K562 (cell line): ENCODE measurements around the gene FBRS. TPM values are rescaled to one million over a fixed set of nuclear protein-coding genes. Genes with fewer than 3 reads are reported as not detected.
A peak's percentile ranks its signal among the peaks of the same experiment; 100 is the strongest.

Experiments
- ATAC-seq: fragments of 200-7000 bp; cut with Tn5 transposase; 3 replicates; pipeline ENCODE4 v1.9.1; 2020; ENCODE audit warnings: moderate library complexity
- BruUV-seq: library from RNA; stranded (reverse); fragments of 400-500 nt; replicated peaks from 2 replicates; lab custom pipeline; 2021; lab: Mats Ljungman, UMichigan
- CTCF ChIA-PET: fragments of 300-600 bp; formaldehyde crosslinking; extraction: SDS; loops from one replicate; lab custom pipeline; 2021; ENCODE audit warnings: low intra/inter-chr PET ratio; lab: Yijun Ruan, JAX
- POLR2A ChIA-PET: fragments of 300-600, 350-650 bp; sonication (Branson Sonifier 250); formaldehyde crosslinking; extraction: SDS; loops from one replicate; lab custom pipeline; 2021; ENCODE audit warnings: antibody characterized with exemption, inconsistent platforms; lab: Yijun Ruan, JAX
- DNase-seq, 4 experiments: peaks; one replicate each; pipeline versions ENCODE4 v3.0.0 to v3.0.0-alpha.2; 2011 to 2018; ENCODE audit warnings: low spot score in 3 of 4, mixed read lengths in 3 of 4; ENCODE audit errors: extremely low read depth in 1 of 4
- FAIRE-seq: peaks from 2 replicates; lab custom pipeline; 2011; peaks lifted over from hg19 to GRCh38; lab: Jason Lieb, UNC
- H2AFZ ChIP-seq: 2 replicates; pipeline ENCODE4 v1.6.0; 2011; ENCODE audit warnings: low read depth, low read length, control low read depth, inconsistent platforms
- H3K27ac ChIP-seq: fragments of 200-600 bp; 3 replicates; pipeline ENCODE4 v1.8.0; 2011; ENCODE audit warnings: low read depth, mild to moderate bottlenecking, control low read depth, inconsistent platforms, low read length, moderate library complexity, mixed read lengths; ENCODE audit errors: extremely low read depth
- H3K27me3 ChIP-seq, 2 experiments: fragments of 300-600 bp in 1 of 2; 2 replicates in 1 of 2; 3 replicates in 1 of 2; pipeline versions ENCODE4 v1.6.0 to v1.8.0; 2011; ENCODE audit warnings: inconsistent platforms in 2 of 2, low read length in 2 of 2, mild to moderate bottlenecking in 1 of 2, mixed read lengths in 1 of 2, moderate library complexity in 1 of 2; ENCODE audit not compliant: control insufficient read depth in 2 of 2, insufficient read depth in 2 of 2
- H3K36me3 ChIP-seq: fragments of 300-600 bp; 3 replicates; pipeline ENCODE4 v1.8.0; 2011; ENCODE audit warnings: mild to moderate bottlenecking, low read length, inconsistent platforms; ENCODE audit not compliant: control insufficient read depth, insufficient read depth
- H3K4me1 ChIP-seq, 2 experiments: fragments of 200-600 bp in 1 of 2; replicated peaks in 1 of 2; 2 replicates in 1 of 2; 3 replicates in 1 of 2; pipeline versions ENCODE4 v1.5.1 to v1.8.0; 2011; ENCODE audit warnings: inconsistent platforms in 2 of 2, low read length in 2 of 2, mild to moderate bottlenecking in 1 of 2, mixed read lengths in 1 of 2, moderate library complexity in 1 of 2; ENCODE audit not compliant: control insufficient read depth in 2 of 2, insufficient read depth in 2 of 2
- H3K4me2 ChIP-seq: 2 replicates; pipeline ENCODE4 v1.6.1; 2011; ENCODE audit warnings: low read length, control low read depth, inconsistent platforms, mixed read lengths; ENCODE audit not compliant: insufficient read depth
- H3K4me3 ChIP-seq: fragments of 200-600 bp; sonication (generic), shearing (Covaris generic); 2 replicates; pipeline ENCODE4 v1.5.1; 2016; ENCODE audit warnings: control low read depth, inconsistent platforms
- H3K79me2 ChIP-seq: fragments of 200-600 bp; 3 replicates; pipeline ENCODE4 v1.8.0; 2011; ENCODE audit warnings: low read length, inconsistent platforms; ENCODE audit not compliant: control insufficient read depth, insufficient read depth
- H3K9ac ChIP-seq, 2 experiments: 2 replicates each; pipeline versions ENCODE4 v1.6.0 to v1.6.1; 2011; ENCODE audit warnings: low read depth in 2 of 2, low read length in 2 of 2, control low read depth in 1 of 2, inconsistent platforms in 1 of 2, mild to moderate bottlenecking in 1 of 2, mixed read lengths in 1 of 2; ENCODE audit not compliant: insufficient read depth in 1 of 2
- H3K9me1 ChIP-seq: one replicate; pipeline ENCODE4 v1.6.0; 2011; ENCODE audit warnings: inconsistent platforms, mild to moderate bottlenecking, low read length, moderate library complexity; ENCODE audit not compliant: control insufficient read depth, insufficient read depth
- H3K9me3 ChIP-seq: replicated peaks from 2 replicates; pipeline ENCODE4 v1.5.1; 2011; ENCODE audit warnings: low read depth, low read length, inconsistent platforms; ENCODE audit not compliant: control insufficient read depth, insufficient read depth
- H4K20me1 ChIP-seq: replicated peaks from 2 replicates; pipeline ENCODE4 v1.6.1; 2011; ENCODE audit warnings: low read length, inconsistent platforms, mixed read lengths; ENCODE audit not compliant: control insufficient read depth, insufficient read depth
- HDAC1 ChIP-seq, 2 experiments: fragments of 450-650 bp; IDR thresholded peaks; 2 replicates each; pipeline ENCODE4 v1.6.1; 2016 to 2017; ENCODE audit warnings: inconsistent platforms in 1 of 2, mild to moderate bottlenecking in 1 of 2, moderate library complexity in 1 of 2
- KAT7 ChIP-seq: sonication (generic); formaldehyde crosslinking; IDR thresholded peaks from 2 replicates; pipeline ENCODE4 v1.8.0; 2022; ENCODE audit warnings: missing genetic modification reagents, mild to moderate bottlenecking, borderline replicate concordance
- MYBL2 ChIP-seq, 2 experiments: fragments of 450-650 bp in 1 of 2; sonication (generic) in 1 of 2; formaldehyde crosslinking in 1 of 2; IDR thresholded peaks; 2 replicates each; pipeline versions ENCODE4 v1.6.1 to v1.8.1; 2017 to 2022; ENCODE audit warnings: borderline replicate concordance in 1 of 2, inconsistent platforms in 1 of 2, low read depth in 1 of 2, mild to moderate bottlenecking in 1 of 2, missing genetic modification reagents in 1 of 2, moderate library complexity in 1 of 2
- NCOA2 ChIP-seq, 2 experiments: fragments of 450-650 bp; IDR thresholded peaks; 2 replicates each; pipeline ENCODE4 v1.6.1; 2018; ENCODE audit warnings: mild to moderate bottlenecking in 2 of 2, moderate library complexity in 1 of 2; ENCODE audit not compliant: partially characterized antibody in 2 of 2
- PML ChIP-seq: IDR thresholded peaks from 2 replicates; pipeline ENCODE4 v1.6.1; 2012; ENCODE audit warnings: low read length, inconsistent platforms
- RCOR1 ChIP-seq, 2 experiments: IDR thresholded peaks; 2 replicates each; pipeline ENCODE4 v1.6.1; 2012; ENCODE audit warnings: low read depth in 2 of 2, low read length in 2 of 2, borderline replicate concordance in 1 of 2, improper control_type of control experiment in 1 of 2
- STAT6 ChIP-seq: sonication (generic); formaldehyde crosslinking; IDR thresholded peaks from 2 replicates; pipeline ENCODE4 v1.8.1; 2023; ENCODE audit warnings: mild to moderate bottlenecking, missing genetic modification reagents
- TCFL5 ChIP-seq: fragments of 250-450 bp; sonication (Bioruptor Pico); conservative IDR thresholded peaks from 2 replicates; pipeline ENCODE4 v1.6.1; 2021; ENCODE audit warnings: mild to moderate bottlenecking, moderate library complexity, matching md5 sums
- ZBTB49 ChIP-seq: sonication (generic); formaldehyde crosslinking; IDR thresholded peaks from 2 replicates; pipeline ENCODE4 v1.8.0; 2022; ENCODE audit warnings: missing genetic modification reagents, mild to moderate bottlenecking, borderline replicate concordance
- WGBS: fragments of 100-300 bp; shearing (Covaris generic); methylation state at CpG from one replicate; pipeline ENCODE4 v1.1.6; 2016; ENCODE audit warnings: low coverage, mixed read lengths; ENCODE audit not compliant: insufficient coverage; ENCODE audit errors: missing lambda C conversion rate; 5-methylcytosine and 5-hydroxymethylcytosine counted together
- in situ Hi-C: fragments of 300-500 bp; cut with MboI; formaldehyde crosslinking; loops from 4 replicates; pipeline ENCODE4 v1.15.0; 2018; ENCODE audit warnings: inconsistent platforms, mixed read lengths
- intact Hi-C: fragments of 100-400 bp; cut with micrococcal nuclease; formaldehyde crosslinking; loops from 2 replicates; pipeline ENCODE4 v1.14.2; 2022
- polyA plus RNA-seq, 8 experiments: library from polyadenylated mRNA; depleted of rRNA in 4 of 8; stranded (reverse) in 5 of 8; unstranded in 3 of 8; fragments of >200 nt; fragmentation: Nextera tagmentation in 2 of 8; fragmentation: Illumina TruSeq in 1 of 8; extraction: Ambion mirVana in 2 of 8; extraction: Trizol in 1 of 8; gene quantifications; 2 replicates each; pipeline versions ENCODE4 v1.2.1 to v1.2.3, GENCODE V29; 2011 to 2014; ENCODE audit warnings: inconsistent platforms in 1 of 8, missing spikeins in 1 of 8
- total RNA-seq, 7 experiments: library from RNA; depleted of rRNA in 6 of 7; stranded (reverse); fragments of >200 nt in 6 of 7; fragmentation: Illumina TruSeq in 2 of 7; extraction: Trizol in 2 of 7; gene quantifications; 2 replicates each; pipeline versions ENCODE4 v1.2.1 to v1.2.3, GENCODE V29; 2011 to 2021; ENCODE audit warnings: low replicate concordance in 1 of 7
- TF ChIP-seq, protein P1 (sequence below): sonication (generic); formaldehyde crosslinking; IDR thresholded peaks from 2 replicates; pipeline ENCODE4 v1.8.0; 2022; ENCODE audit warnings: mild to moderate bottlenecking, missing genetic modification reagents
- TF ChIP-seq, protein P2 (sequence below), 2 experiments: fragments of 450-650 bp; IDR thresholded peaks; 2 replicates each; pipeline ENCODE4 v1.6.1; 2016

FBRS gene
- total and polyA plus RNA-seq, 9 of the 15 experiments (the other 6 are each of a cell fraction or from before 2014, with no cell fraction given) = 0.32 to 59.5 (median 13.1) TPM

- TF ChIP-seq, protein P1, sequence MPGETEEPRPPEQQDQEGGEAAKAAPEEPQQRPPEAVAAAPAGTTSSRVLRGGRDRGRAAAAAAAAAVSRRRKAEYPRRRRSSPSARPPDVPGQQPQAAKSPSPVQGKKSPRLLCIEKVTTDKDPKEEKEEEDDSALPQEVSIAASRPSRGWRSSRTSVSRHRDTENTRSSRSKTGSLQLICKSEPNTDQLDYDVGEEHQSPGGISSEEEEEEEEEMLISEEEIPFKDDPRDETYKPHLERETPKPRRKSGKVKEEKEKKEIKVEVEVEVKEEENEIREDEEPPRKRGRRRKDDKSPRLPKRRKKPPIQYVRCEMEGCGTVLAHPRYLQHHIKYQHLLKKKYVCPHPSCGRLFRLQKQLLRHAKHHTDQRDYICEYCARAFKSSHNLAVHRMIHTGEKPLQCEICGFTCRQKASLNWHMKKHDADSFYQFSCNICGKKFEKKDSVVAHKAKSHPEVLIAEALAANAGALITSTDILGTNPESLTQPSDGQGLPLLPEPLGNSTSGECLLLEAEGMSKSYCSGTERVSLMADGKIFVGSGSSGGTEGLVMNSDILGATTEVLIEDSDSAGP (CRISPR knock-in tag) = no peak
Observed at GRCh38 chr16:30665830-30666190, 7.6 kb downstream of the FBRS start (continued).

DNA sequence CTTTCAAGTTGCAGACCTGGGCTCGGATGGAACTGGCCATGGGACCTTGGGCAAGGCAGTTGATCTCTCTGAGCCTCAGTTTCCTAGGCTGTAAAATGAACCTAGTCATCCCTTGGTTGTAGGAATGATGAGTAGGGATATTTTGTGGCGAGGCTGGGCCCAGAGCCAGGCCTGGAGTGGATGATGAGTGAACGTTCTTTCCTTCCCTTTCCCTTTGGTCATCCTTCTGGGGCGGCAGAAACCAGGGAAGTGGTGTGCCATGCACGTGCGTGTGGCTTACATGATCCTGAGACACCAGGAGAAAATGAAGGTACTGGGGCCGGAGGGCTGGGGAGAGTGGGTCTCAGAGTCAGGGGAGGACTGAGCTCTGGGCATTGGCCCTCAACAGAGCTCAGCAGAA lies 8.4 kb downstream of the FBRS start:
- no TSS peak for BruUV-seq
- Histone ChIP-seq H2AFZ (no peak overlapping the region), H3K4me2 (no peak overlapping the region), H3K27me3 (no peaks in the 10 kb centered on the region), H3K79me2 (peaks cover 23% of the 10 kb centered on the region), H3K4me1 (peaks cover 0 to 30% of the 10 kb centered on the region in 2 experiments; a peak in 2 of 5 replicates), H3K4me3 (no peak overlapping the region), H3K36me3 (peaks cover 89% of the 10 kb centered on the region; the same call in 2 of the 3 replicates), H3K9me3 (no peaks in the 10 kb centered on the region), H3K27ac (no peak overlapping the region), H4K20me1 (0 out of 2 replicates have a peak, but pooled peaks cover 7% of the 10 kb centered on the region), H3K9ac (peak overlapping the region in 1 of 2 experiments; percentile 54; a peak in 1 of 4 replicates), H3K9me1 (no peaks in the 10 kb centered on the region)
- POLR2A ChIA-PET = interaction anchor here (0.6 to 2.1 kb wide), 3 partner anchors 8 to 35 kb away, joined by 3 to 6 read pairs (median 5); no protein-coding TSS in a partner anchor
- intact Hi-C loops = no loop called here
- WGBS = 91% methylated on average over 5 of the region's 7 CpGs
- CTCF ChIA-PET = no interaction called here
- in situ Hi-C loops = no loop called here
- FAIRE-seq = no peak
- no peak for ATAC-seq
- peak in 1 of 4 experiments; percentile 4 for DNase-seq
- TF ChIP-seq HDAC1 (IDR thresholded peaks at IDR 0.05) = no peak
- TF ChIP-seq ZBTB49 (CRISPR knock-in tag) = no peak
- no peak for TF ChIP-seq NCOA2 (IDR thresholded peaks at IDR 0.05; ENCODE audit: partially characterized antibody in 2 of 2)
- TF ChIP-seq, protein P2, sequence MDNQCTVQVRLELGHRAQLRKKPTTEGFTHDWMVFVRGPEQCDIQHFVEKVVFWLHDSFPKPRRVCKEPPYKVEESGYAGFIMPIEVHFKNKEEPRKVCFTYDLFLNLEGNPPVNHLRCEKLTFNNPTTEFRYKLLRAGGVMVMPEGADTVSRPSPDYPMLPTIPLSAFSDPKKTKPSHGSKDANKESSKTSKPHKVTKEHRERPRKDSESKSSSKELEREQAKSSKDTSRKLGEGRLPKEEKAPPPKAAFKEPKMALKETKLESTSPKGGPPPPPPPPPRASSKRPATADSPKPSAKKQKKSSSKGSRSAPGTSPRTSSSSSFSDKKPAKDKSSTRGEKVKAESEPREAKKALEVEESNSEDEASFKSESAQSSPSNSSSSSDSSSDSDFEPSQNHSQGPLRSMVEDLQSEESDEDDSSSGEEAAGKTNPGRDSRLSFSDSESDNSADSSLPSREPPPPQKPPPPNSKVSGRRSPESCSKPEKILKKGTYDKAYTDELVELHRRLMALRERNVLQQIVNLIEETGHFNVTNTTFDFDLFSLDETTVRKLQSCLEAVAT (IDR thresholded peaks at IDR 0.05) = no peak
- no peak for TF ChIP-seq KAT7
- TF ChIP-seq MYBL2 (IDR thresholded peaks at IDR 0.05; ENCODE audit: low read depth) = no peak
- TF ChIP-seq MYBL2 (CRISPR knock-in tag; IDR thresholded peaks at IDR 0.05; ENCODE audit: borderline replicate concordance) = no peak
- no peak for TF ChIP-seq RCOR1 (IDR thresholded peaks at IDR 0.05; ENCODE audit: borderline replicate concordance in 1 of 2, low read depth in 2 of 2, low read length in 2 of 2)
- no peak for TF ChIP-seq PML
- no peak for TF ChIP-seq STAT6 (CRISPR knock-in tag)
- no peak for TF ChIP-seq TCFL5 (CRISPR knock-in tag)
